Loucy (cell line): Measurements from ENCODE around the gene ALS2CL.

Experiments used
- H2AFZ ChIP-seq: fragments of 200-600 bp; sonication (generic); 2 replicates; pipeline ENCODE4 v1.6.0; 2016; ENCODE audit warnings: antibody characterized with exemption, mild to moderate bottlenecking, low read length, moderate library complexity
- H3F3A ChIP-seq: fragments of 200-600 bp; 2 replicates; pipeline ENCODE4 v1.6.0; 2016; ENCODE audit warnings: antibody characterized with exemption, low read depth, mild to moderate bottlenecking
- H3K27me3 ChIP-seq: fragments of 200-600 bp; sonication (generic); 2 replicates; pipeline ENCODE4 v1.6.1; 2014; ENCODE audit warnings: low read length, mild to moderate bottlenecking; ENCODE audit not compliant: insufficient read depth, poor library complexity, severe bottlenecking
- H3K36me3 ChIP-seq: fragments of 200-600 bp; sonication (generic); 2 replicates; pipeline ENCODE4 v1.6.1; 2016; ENCODE audit warnings: low read length; ENCODE audit not compliant: insufficient read depth
- H3K4me1 ChIP-seq: fragments of 200-600 bp; sonication (generic); 2 replicates; pipeline ENCODE4 v1.5.1; 2014; ENCODE audit warnings: low read length, mild to moderate bottlenecking; ENCODE audit not compliant: insufficient read depth, poor library complexity, severe bottlenecking
- H3K4me2 ChIP-seq: fragments of 200-600 bp; sonication (generic); 2 replicates; pipeline ENCODE4 v1.6.0; 2014; ENCODE audit warnings: antibody characterized with exemption, low read length, low read depth, mild to moderate bottlenecking; ENCODE audit not compliant: poor library complexity, severe bottlenecking
- H3K4me3 ChIP-seq: fragments of 200-600 bp; sonication (generic); 2 replicates; pipeline ENCODE4 v1.5.1; 2014; ENCODE audit warnings: low read length, mild to moderate bottlenecking, mixed read lengths; ENCODE audit not compliant: poor library complexity, severe bottlenecking
- H3K79me2 ChIP-seq: fragments of 200-600 bp; sonication (generic); 2 replicates; pipeline ENCODE4 v1.6.1; 2014; ENCODE audit warnings: low read length; ENCODE audit not compliant: insufficient read depth
- H3K9ac ChIP-seq: fragments of 200-600 bp; sonication (generic); 2 replicates; pipeline ENCODE4 v1.6.0; 2014; ENCODE audit warnings: mild to moderate bottlenecking, low read depth, low read length, moderate library complexity; ENCODE audit not compliant: poor library complexity, severe bottlenecking
- H3K9me2 ChIP-seq: fragments of 200-600 bp; sonication (generic); replicated peaks from 2 replicates; pipeline ENCODE4 v1.6.1; 2016; ENCODE audit warnings: low read depth, low read length, mixed read lengths
- H3K9me3 ChIP-seq: fragments of 200-600 bp; sonication (generic); 2 replicates; pipeline ENCODE4 v1.6.1; 2014; ENCODE audit warnings: mild to moderate bottlenecking, antibody characterized with exemption, low read length, low read depth; ENCODE audit not compliant: insufficient read depth
- H4K20me1 ChIP-seq: fragments of 200-600 bp; sonication (generic); 2 replicates; pipeline ENCODE4 v1.6.0; 2014; ENCODE audit warnings: antibody characterized with exemption, low read length, mild to moderate bottlenecking; ENCODE audit not compliant: insufficient read depth, poor library complexity, severe bottlenecking
- EZH2phosphoT487 ChIP-seq: fragments of 200-600 bp; IDR thresholded peaks from 2 replicates; pipeline ENCODE4 v1.6.1; 2018; ENCODE audit warnings: antibody characterized with exemption, mild to moderate bottlenecking, moderate library complexity, borderline replicate concordance
- TF ChIP-seq, protein P1 (sequence below): fragments of 200-600 bp; sonication (generic); conservative IDR thresholded peaks from 2 replicates; pipeline ENCODE4 v1.5.1; 2014; ENCODE audit warnings: mild to moderate bottlenecking, antibody characterized with exemption, low read length

ALS2CL gene

DNA sequence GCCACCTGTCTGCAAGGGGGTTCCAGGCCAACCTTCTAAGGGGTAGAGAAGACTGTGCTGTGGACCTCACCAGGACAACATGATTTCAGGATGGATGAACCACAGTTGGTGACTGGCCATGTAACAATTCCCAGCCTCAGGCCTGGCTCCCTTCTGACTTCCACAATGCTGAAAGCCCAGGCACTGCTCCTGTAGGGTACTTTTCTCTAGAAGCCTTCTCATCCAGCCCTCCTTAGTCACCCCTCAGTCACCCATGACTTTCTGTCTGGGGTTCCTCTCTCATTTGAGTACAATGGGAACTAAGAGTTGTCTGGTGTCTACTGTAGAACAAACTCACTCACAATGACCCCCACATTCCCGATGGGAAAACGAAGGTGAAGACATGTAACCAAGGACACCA lies 8.6 kb downstream of the ALS2CL start:
- Histone ChIP-seq H3K9ac (no peak overlapping the region), H3K4me1 (no peaks in the 10 kb centered on the region), H3F3A (no peaks in the 10 kb centered on the region), H3K4me3 (no peak overlapping the region), H2AFZ (no peak overlapping the region), H3K79me2 (no peaks in the 10 kb centered on the region), H4K20me1 (no peaks in the 10 kb centered on the region), H3K27me3 (no peaks in the 10 kb centered on the region), H3K9me2 (no peaks in the 10 kb centered on the region), H3K4me2 (no peak overlapping the region), H3K9me3 (no peaks in the 10 kb centered on the region), H3K36me3 (no peaks in the 10 kb centered on the region)
- TF ChIP-seq EZH2phosphoT487, result no peak
- TF ChIP-seq, protein P1, sequence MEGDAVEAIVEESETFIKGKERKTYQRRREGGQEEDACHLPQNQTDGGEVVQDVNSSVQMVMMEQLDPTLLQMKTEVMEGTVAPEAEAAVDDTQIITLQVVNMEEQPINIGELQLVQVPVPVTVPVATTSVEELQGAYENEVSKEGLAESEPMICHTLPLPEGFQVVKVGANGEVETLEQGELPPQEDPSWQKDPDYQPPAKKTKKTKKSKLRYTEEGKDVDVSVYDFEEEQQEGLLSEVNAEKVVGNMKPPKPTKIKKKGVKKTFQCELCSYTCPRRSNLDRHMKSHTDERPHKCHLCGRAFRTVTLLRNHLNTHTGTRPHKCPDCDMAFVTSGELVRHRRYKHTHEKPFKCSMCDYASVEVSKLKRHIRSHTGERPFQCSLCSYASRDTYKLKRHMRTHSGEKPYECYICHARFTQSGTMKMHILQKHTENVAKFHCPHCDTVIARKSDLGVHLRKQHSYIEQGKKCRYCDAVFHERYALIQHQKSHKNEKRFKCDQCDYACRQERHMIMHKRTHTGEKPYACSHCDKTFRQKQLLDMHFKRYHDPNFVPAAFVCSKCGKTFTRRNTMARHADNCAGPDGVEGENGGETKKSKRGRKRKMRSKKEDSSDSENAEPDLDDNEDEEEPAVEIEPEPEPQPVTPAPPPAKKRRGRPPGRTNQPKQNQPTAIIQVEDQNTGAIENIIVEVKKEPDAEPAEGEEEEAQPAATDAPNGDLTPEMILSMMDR, result no peak

DNA sequence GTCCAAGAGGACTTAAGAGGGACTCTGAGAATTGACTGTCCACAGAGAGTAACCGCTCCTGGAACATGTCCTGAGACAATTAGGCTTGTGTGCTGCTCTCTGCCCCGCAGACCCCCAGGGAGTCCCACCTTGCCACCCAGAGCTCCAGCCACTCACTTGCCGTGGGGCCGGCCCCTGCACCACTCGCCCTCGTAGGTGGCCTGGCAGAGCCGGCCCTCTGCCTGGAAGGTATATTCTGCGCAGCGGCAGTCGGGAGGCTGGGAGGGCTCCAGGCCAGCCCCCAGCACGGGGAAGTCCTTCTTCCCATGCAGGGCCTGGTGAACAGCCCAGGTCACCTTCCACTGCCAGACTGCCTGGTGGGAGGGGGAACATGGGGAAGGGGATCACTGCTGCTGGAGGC lies 10.5 kb downstream of the ALS2CL start:
- no peak overlapping the region for H3K4me2 ChIP-seq
- no peaks in the 10 kb centered on the region for H3K36me3 ChIP-seq
- H3K9me3 ChIP-seq, result no peaks in the 10 kb centered on the region
- H3F3A ChIP-seq, result no peaks in the 10 kb centered on the region
- TF ChIP-seq, protein P1, result no peak
- no peak for TF ChIP-seq EZH2phosphoT487
- no peaks in the 10 kb centered on the region for H3K27me3 ChIP-seq
- H3K4me1 ChIP-seq, result no peaks in the 10 kb centered on the region
- no peaks in the 10 kb centered on the region for H3K79me2 ChIP-seq
- no peak overlapping the region for H3K4me3 ChIP-seq
- H3K9ac ChIP-seq, result no peak overlapping the region
- no peaks in the 10 kb centered on the region for H4K20me1 ChIP-seq
- no peak overlapping the region for H2AFZ ChIP-seq
- no peaks in the 10 kb centered on the region for H3K9me2 ChIP-seq

DNA sequence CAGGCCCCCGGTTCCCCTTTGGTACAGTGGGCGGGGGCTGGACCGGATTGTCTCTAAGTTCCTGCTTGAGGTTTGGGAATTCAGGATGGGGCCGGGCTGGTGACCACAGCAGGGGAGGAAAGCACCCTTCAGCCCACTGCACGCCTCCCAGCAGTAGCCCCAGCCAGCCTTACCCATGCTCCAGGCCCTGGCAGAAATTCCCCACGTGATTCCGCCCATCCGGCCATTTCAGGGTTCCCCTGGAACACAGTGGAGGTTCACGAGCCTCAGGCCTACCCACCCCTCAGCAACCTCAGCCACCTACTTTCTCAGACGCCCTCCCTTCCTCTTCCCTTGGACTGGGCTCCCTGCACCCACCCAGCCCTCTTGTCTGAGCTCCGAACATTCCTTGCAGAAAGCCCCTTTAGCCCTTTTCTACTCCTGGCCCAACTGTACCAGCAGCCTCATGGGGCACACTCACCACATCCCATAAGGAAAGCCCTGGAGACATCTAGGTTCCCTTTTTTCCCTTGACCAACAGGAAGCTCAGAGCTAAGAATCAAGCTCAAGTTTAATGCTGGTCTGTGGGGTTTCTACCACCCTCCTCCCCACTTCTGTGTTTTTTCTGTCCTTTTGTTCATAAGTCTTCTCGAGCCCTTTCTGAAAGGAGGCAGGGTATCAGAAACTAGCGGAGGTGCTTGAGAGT lies 11.5 kb downstream of the ALS2CL start:
- Histone ChIP-seq H4K20me1 (no peaks in the 10 kb centered on the region), H3F3A (no peaks in the 10 kb centered on the region), H3K4me3 (no peak overlapping the region), H2AFZ (no peak overlapping the region), H3K27me3 (no peaks in the 10 kb centered on the region), H3K9ac (no peak overlapping the region), H3K4me1 (no peaks in the 10 kb centered on the region), H3K36me3 (no peaks in the 10 kb centered on the region), H3K9me2 (no peaks in the 10 kb centered on the region), H3K79me2 (no peaks in the 10 kb centered on the region), H3K4me2 (no peak overlapping the region), H3K9me3 (no peaks in the 10 kb centered on the region)
- no peak for TF ChIP-seq EZH2phosphoT487
- TF ChIP-seq, protein P1, result no peak
